Medulla oblongata (tissue), 1 donor: ENCODE data around the gene PIAS2.
"Not testable (repeated sequence)": the region's sequence is repeated elsewhere in the genome, so short reads cannot be mapped to it uniquely, and the experiment has no call there.

Experiments
- DNase-seq: peaks from one replicate; pipeline ENCODE4 v3.0.0-alpha.2; 2015; ENCODE audit errors: extremely low spot score

Gene PIAS2

DNA sequence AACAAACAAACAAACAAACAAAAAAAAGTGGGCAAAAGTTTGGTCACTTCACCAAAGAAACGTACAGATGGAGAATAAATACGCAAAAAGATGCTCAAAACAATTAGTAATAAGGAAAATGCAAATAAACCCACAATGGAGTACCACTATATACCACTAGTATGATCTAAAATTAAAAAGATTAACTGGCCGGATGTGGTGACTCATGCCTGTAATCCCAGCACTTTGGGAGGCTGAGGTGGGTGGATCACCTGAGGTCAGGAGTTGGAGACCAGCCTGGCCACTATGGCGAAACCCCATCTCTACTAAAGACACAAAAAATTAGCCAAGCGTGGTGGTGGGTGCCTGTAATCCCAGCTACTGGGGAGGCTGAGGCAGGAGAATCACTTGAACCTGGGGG lies 84.9 kb downstream of the PIAS2 start:
- not testable (repeated sequence) for DNase-seq

DNA sequence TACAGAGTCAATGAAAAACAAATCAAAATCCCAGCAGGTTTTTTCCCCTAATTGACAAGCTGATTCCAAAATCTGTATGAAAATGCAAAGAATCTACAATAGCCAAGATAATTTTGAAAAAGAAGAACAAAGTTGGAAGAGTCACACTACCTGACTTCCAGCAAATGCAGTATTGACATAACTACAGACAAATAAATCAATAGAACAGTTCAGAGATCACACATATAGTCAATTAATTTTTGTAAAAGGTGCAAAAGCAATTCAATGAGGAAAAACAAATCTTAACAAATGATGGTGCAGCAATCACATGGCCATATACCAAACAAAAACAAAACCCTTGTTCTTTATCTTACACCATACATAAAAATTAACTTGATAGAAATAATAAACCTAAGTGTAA lies 85.9 kb downstream of the PIAS2 start:
- no peak for DNase-seq

DNA sequence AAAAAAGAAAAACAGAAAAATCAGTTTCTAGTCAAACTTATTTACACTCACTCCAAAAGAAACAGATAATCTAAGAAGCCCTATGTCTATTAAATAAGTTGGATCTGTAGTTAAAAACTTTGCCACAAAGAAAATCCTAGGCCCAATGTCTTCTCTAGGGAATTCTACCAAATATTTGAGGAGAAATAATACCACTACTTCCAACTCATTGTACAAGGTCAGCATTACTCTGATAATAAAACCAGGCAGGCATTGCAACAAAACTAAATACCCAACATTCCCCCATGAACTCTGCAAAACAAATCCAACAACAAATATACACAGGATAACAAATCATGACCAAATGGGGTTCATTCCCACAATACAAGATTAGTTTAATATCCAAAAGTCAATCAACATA lies 86.7 kb downstream of the PIAS2 start:
- no peak for DNase-seq

DNA sequence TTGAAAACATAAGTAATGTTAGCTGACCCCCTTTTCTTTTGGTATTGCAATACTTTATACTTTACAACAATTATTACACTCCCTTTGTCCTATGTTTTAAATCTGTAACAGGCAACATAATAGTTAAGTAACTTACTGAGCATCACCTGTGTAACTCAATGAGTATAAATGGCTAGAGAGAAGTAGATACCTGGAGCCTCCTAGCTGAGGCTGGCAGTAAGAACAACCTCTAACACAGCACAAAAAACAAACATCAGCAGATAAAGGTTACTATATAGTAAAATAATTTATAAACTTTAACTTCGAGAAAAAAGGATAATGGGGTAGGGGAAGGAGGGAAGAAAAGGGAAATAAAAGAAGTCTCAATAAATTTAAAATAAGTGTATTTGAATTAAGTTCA lies 87.4 kb downstream of the PIAS2 start:
- no peak for DNase-seq

DNA sequence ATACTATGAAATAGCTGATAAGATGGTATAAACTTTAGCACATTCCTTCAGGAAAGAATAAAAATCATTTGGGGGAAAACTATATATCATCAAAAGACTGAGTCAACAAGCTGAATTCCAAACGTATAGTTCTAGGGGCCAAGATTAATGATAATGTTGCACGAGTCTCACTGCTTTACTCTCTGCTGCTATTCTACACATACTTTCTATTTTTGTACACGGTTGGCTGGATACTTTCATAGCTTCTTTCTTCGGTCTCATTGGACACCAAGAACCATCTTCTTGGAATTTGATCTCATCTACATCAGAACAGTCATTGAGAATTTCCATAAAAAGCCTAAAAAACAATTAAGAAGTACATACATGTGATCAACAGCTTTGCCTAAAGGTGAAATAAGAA lies 87.8 kb downstream of the PIAS2 start:
- no peak for DNase-seq

DNA sequence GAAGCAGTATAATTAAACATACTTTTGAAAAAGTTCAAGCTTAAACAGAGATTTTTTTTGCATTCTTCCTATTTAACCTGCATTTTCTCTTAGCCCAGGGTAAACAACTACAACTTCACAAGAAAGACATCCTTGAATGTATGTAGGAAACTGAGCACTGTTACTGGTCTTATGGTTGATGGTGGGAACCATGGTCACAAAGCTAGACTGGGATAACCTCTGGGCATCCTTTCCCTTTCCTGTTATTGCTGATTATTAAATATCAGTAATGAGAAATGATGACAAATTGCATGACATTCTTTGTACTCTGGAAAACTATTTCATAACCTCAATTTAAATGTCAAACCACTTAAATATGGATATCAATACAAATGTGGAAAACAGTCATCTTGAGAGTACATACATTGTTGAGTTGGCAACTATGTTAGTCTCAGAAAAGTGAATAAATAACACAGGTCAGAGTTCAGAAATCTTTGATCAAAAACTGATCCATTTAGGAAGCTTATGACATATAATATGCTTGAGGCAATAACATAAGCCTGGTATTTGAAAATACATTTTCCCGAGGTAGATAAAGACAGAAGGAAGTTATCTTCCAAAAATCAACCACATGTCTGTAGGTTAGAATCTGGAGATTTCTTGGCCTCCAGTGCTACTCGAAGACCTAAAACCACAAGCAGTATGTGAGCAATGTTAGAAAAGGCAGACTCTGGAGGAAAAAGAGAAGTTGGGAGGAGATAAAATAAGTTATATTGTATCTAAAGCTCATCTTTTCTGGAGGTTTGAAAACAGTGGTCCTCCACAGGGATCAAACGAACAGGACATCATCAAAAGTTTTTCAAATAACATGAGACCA lies 95.2 kb downstream of the PIAS2 start:
- no peak for DNase-seq

DNA sequence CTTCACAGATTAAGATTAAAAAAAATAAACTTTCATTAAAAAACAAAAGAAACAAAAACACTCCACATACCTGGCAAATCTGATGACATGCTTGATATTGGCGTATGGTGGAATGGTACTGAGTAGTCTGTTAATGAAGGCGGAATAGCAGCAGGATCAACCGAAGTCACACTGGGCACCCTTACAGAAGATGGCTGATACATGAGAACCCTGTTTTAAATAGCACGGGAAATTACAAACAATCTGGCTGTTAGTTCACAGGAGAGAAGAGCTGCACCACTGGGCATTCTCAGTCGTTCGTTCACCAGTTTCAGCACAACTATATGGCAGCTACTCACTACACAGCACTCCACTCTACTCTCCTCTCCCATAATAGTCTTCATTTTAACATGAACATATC lies 96.4 kb downstream of the PIAS2 start:
- no peak for DNase-seq

DNA sequence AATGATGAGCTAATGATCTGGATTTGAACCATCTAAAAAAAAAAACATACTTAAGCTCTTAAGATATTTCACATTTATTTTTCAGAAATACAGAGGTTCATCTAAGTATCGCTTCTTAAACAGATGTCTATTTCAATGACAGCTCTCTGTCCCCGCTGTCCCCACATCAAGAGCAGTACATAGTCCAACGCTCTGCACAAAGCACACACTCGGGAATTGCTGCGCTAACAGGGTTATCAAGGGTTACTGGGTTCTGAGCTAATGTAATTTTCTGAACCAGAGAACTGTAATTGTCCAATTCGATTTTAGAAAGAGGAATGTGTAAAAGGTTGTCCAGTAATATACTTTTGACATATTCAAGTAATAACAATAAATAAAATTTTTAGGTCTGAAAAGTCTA lies 101.6 kb downstream of the PIAS2 start:
- no peak for DNase-seq

DNA sequence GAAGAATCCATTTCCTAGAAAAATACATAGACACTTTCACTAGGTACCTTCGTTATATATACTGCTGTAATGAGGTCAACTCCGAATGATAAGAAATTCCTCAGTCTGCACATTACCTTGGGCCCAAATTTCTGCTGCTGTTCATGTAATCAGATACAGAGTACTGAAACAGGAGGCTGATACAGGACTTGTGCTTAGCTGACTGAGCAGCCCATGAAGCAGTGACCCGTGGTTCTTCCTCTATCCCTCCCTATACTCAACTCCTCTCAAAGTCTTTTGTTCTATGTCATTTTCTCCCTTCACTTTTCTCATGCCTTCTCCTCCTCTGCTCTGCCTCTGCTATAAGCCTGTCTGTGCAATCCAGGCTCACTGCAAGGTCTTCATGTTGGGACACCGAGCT lies 102.9 kb downstream of the PIAS2 start:
- DNase-seq: no peak

DNA sequence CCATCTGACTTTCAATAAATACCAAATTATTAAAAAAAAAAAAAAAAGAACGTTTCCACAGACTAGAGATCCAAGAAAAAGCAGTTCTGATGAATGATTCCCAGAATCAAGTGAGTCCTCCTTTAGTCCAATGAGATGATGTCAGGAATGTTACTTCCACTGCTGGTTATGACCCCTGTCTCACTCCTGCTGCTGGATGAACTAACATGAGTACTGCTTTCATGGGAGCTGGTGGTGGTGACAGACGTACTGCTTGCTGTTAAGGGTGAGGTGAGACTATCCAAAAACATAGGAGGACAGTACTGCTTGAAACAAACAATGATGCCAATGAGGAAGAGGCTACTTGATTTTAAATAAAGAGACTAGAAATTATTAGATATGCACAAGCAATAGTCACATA lies 105.0 kb downstream of the PIAS2 start:
- no peak for DNase-seq

DNA sequence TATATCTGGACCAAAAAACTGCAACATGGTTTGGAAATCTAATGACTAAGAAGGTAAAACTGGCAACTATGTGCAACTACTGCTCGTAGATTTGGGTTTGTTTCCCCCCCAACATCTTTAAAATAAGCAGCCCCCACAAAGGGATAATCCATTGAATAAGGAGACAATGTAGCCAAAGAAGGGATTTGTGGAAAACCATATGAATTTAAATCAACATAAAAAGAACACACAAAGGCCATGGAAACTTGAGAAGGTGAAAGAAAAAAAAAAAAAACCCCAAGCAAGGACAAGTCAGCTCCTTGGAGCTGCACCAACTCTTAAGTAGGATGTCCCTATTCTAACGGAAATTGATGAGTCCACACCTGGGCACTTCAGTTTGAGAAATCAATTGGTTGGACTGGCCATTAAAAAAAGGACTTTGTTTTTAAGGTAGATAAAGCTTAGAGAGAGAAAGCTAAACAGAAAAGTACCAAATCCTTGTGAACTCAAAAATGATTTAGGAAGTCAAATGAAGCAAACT lies 106.8 kb downstream of the PIAS2 start:
- no peak for DNase-seq

DNA sequence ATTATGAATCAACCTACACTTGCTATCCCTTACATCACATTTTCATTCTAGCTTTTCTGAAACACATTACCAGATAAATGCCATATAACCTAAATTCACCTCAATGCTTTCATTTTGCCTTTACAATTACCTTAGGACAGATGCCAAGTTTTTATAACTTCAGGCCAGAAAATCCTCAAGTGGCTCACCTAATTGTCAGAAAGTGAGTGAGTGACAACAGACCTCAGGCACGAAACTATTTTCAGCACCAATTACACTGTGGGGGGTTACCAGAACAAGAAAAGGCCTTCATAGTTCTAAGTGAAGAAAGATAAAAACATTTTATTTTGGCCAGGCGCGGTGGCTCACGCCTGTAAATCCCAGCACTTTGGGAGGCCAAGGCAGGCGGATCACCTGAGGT lies 108.2 kb downstream of the PIAS2 start:
- no peak for DNase-seq

DNA sequence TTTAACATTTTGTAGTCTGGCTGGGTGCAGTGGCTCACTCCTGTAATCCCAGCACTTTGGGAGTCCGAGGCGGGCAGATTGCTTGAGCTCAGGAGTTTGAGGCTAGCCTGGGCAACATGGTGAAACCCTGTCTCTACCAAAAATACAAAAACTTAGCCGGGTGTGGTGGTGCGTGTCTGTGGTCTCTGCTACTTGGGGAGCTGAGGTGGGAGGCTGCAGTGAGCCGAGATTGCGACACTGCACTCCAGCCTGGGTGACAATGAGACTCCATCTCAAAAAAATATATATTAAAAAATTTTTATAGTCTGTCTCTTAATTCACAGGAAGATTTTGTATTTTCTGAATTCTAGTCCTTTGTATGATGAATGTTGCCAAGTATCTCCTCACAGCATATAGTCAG lies 121.4 kb downstream of the PIAS2 start:
- DNase-seq: not testable (repeated sequence)

DNA sequence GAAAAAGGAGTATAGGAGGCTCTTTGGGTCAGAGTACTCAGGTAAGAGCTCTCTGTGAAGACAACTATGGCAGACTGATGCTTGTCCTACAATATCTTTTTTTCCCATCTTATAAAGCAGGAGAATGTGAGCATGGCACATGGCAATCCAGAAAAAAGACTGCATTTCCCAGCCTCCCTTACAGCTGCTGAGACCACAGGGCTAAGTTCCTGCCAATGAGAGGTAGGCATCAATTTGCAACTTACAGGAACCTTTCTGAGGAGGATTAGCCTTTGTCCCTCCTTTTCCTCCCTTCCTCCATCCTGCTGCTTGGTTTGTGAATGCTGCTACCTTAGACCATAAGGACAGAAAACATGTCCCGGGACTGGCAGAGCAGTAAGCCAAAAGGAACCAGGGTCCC lies 122.7 kb downstream of the PIAS2 start:
- no peak for DNase-seq

DNA sequence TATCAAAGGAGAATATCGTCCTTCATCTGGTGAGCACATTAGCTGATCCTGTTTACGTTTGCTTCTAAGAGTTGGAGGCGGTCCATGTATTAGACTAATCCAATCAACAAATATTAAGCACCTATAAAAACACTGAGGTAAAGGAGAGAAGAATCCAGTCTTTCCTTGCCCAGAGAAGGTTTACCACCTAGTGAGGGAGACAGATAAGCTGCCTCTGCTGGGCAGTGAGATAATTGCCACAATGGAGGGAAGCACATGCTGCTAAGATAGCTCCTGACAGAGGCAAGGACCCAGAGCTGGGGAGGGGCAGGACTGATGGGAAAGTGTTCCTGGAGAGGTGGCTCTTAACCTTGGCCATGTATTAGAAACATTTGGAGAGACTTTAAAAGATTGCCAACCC lies 123.7 kb downstream of the PIAS2 start:
- no peak for DNase-seq

DNA sequence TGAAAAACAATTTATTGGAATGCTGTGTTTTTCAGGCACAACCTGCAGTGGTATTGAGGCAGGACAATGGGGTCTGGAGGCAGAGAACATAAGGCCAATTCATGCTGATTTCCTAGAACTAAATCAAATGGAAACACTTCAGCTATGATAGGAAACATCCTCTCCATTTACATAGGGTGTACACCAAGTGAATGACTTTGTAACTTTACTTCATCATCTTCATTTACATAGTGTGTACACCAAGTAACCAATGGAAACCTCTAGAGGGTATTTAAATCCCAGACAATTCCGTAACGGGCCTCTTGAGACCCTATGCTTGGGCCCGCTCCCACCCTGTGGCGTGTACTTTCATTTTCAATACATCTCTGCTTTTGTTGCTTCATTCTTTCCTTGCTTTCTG lies 128.2 kb downstream of the PIAS2 start:
- DNase-seq: no peak

DNA sequence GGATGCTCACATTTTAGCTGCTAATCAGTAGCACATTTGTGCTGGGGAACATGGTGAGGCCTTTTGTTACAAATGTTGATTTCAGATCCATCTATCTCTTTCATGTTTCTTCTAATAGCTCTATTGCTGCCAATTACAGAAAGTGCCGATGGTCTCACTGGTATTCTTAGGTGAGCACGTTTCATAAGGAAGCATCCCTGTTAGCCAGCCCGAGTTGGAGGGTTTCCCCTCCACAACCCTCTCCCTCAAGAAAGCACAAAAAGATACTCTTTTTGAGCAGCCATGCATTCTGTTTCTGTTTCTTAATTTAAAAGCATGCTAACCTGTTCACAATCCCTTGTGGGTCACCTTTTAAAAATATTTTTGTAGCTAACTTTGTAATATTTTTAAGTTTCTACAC lies 129.6 kb downstream of the PIAS2 start:
- DNase-seq: no peak

DNA sequence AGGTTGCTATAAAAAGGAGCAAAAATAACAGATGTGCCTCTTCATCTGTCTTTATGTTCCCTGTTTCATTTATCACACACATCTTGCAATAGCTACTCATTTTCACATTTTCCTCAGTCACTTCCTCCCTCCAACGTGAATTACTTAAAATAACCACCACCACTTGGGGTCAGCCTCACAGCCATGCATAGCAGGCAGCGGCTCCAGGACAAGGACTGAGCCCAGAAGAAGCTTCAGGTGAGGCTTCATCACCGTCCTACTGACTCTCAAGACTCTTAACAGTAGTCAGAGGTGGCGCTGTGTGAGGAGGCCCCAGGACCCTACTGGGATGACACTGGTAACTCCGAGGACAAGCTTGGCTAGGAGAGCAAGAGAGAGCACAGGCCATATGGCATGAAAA lies 144.9 kb downstream of the PIAS2 start:
- no peak for DNase-seq

DNA sequence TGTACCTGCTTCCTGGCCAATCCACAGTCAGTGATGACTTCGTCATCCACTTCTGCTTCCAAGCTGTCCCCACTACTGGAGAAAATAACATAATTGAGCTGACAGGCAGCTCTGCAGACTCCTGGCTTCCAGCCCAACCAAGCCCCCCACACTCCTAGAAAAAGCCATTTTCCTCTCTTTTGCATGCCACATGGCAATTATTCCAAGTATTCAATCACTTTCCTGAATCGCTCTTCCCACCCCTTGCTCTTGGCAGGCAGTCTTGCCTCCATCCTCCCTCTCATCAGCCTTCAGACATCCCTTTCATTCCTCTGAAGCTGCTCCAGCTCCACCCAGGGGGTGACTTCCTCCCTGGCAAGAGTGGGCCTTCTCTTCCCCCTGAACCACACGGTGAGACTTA lies 146.2 kb downstream of the PIAS2 start:
- no peak for DNase-seq

DNA sequence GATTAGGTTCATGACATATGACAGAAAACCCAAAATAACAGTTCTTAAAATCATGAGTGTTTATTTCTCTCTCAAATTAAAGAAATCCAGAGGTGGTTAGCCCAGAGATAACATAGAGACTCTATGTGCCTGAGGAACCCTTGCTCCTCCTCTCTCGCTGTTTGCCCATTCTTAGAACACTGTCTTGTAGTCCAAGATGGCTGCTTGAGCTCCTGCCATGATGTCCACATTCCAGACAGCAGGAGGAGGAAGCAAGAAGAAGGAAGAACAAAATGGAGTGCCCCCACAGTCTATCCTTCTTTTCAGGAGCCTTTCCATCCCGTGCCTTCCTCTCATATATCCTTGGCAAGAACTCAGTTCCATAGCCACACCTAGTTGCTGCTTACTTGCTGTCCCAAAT lies 146.6 kb downstream of the PIAS2 start:
- DNase-seq: no peak

DNA sequence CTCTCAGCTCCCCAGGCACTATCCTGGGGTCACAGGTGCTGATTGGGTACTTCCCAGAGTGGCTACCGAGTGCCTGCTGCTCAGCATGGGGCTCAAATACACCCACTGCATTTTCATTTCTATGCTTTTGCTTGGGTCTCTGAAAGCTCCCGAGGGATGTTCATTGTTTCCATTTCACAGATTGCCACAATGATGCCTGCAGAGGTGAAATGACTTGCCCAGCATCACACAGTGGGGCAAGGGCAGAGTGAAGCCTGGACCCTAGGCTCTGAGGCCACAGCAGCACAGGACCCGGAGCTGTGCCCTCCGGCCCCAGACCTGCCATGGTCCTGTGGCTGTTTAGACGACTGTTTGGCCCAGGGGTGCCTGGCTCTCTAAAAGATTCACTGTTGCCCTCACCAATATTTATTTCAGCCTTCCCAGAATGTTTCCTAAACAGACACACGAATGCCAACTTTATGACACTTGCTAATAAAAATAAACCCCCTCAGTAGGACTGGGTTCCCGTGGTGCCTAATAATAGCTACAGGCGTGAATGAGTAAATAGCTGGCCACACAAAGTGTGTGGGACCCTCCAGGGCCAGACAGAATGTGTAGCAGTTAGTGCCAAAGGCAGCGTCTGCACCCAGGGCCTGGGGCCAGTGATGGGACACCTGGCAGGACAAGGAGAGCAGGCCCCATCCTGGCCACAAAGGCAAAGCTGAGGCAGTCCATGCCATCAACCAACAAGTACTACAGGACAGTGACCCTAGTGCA lies 149.0 kb downstream of the PIAS2 start:
- DNase-seq: no peak

DNA sequence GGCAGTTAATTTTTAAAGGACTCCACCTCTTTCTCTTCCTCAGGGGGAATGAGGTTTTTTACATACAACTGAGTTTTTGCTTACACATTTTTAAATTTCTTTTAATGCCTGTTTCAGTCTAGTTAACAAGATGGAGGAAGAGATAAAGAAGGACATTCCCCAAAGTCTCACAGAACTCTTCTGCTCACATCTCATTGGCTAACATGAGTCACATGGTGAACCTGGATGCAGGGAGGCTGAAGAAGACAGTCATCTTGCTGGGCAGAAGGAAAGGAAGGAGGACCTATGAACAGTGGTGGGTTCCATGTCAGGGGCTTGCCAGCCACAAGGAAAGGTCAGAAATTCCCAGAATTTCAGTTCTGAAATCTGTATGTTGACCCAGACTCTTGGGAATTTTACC lies 150.1 kb downstream of the PIAS2 start:
- DNase-seq: no peak

DNA sequence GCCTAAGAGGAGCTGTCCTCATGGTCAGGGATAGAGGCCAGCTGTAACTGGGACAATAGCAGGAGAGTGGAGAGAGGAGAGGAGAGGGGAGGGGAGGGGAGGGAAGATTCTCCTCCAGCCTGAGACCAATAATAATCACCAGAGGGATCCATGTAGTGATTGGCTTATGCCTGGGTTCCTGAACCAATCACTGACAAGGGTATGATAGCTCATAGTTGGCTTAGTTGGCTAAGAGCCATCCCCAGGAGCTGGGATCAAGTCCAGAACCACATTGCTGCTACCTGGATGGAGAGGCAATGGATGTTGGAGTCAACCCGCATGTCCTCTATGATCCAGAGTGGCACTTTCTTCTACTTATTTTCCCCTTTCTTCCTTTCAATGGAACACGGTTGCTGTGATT lies 152.7 kb downstream of the PIAS2 start:
- DNase-seq: no peak
